ENCODE measurements around the gene BRF1.

DNA sequence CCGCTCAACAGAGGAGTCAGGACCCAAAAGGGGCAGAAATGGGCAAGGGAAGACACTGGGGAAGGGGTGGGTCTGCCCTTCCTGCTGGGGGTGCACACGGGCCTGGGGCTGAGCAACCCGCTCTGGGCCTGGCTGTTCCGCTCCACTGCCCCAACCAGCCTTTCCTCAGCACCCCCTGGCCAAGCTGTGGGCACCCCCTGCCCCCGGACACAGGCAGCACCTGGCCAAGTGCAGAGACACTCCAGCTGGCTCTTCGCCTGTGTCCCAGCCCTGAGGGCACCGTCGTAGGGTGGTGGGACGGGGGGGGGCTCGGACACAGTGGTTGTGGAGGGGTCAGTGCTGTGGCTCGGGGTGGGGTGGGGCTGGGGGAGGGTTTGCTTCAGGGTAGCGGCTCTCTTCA, 24.1 kb upstream of the BRF1 start:
- TF ChIP-seq, protein P1, sequence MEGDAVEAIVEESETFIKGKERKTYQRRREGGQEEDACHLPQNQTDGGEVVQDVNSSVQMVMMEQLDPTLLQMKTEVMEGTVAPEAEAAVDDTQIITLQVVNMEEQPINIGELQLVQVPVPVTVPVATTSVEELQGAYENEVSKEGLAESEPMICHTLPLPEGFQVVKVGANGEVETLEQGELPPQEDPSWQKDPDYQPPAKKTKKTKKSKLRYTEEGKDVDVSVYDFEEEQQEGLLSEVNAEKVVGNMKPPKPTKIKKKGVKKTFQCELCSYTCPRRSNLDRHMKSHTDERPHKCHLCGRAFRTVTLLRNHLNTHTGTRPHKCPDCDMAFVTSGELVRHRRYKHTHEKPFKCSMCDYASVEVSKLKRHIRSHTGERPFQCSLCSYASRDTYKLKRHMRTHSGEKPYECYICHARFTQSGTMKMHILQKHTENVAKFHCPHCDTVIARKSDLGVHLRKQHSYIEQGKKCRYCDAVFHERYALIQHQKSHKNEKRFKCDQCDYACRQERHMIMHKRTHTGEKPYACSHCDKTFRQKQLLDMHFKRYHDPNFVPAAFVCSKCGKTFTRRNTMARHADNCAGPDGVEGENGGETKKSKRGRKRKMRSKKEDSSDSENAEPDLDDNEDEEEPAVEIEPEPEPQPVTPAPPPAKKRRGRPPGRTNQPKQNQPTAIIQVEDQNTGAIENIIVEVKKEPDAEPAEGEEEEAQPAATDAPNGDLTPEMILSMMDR (conservative IDR thresholded peaks at IDR 0.05; ENCODE audit: low read length): no peak
- no peak for TF ChIP-seq EZH2phosphoT487 (IDR thresholded peaks at IDR 0.05; ENCODE audit: borderline replicate concordance, low read depth, low read length)

Data from OCI-LY7 (cell line).